OCI-LY1 (cell line): ENCODE measurements around the gene CHCHD6.

Experiments
- CTCF ChIP-seq: fragments of 200-600 bp; sonication (generic), shearing (Covaris generic); IDR thresholded peaks from 2 replicates; pipeline ENCODE4 v1.5.1; 2017; ENCODE audit warnings: mild to moderate bottlenecking, antibody characterized with exemption, low read length, moderate library complexity, mixed read lengths
- EZH2 ChIP-seq: fragments of 200-600 bp; sonication (generic), shearing (Covaris generic); IDR thresholded peaks from 2 replicates; pipeline ENCODE4 v1.8.0; 2017; ENCODE audit warnings: borderline replicate concordance, mixed run types, mild to moderate bottlenecking, antibody characterized with exemption, low read length, moderate library complexity, mixed read lengths

- TF ChIP-seq CTCF (no peak), EZH2 (no peak)
Observed at GRCh38 chr3:126973814-126974213, 269.8 kb downstream of the CHCHD6 start.
